T-cell (primary cell): Measurements from ENCODE around the gene AGPAT2. TPM values are rescaled to one million over a fixed set of nuclear protein-coding genes. Genes with fewer than 3 reads are reported as not detected.
"Not testable (repeated sequence)": the region's sequence is repeated elsewhere in the genome, so short reads cannot be mapped to it uniquely, and the experiment has no call there.

ENCODE experiments used
- ATAC-seq, 4 experiments: fragments of 200-7000 bp in 3 of 4; fragments of 150-1000 bp in 1 of 4; cut with Tn5 transposase; replicated peaks in 1 of 4; 1 replicate in 3 of 4; 2 replicates in 1 of 4; pipeline ENCODE4 v1.10.0; 2021; ENCODE audit warnings: moderate library complexity in 3 of 4, mild to moderate bottlenecking in 2 of 4, moderate number of reproducible peaks in 1 of 4
- CTCF ChIA-PET, 2 donors: fragments of 300-600 bp; sonication (Branson Sonifier 250); formaldehyde crosslinking; loops; one replicate each; lab custom pipeline; 2022; ENCODE audit warnings: antibody characterized with exemption in 2 of 2; lab: Charles Lee
- POLR2A ChIA-PET, 2 donors: fragments of 300-600 bp; sonication (Branson Sonifier 250); formaldehyde crosslinking; loops; one replicate each; lab custom pipeline; 2022; ENCODE audit warnings: antibody characterized with exemption in 2 of 2; lab: Charles Lee
- DNase-seq, 35 experiments: peaks; one replicate each; pipeline versions ENCODE4 v3.0.0 to v3.0.0-alpha.2; 2013 to 2023
- H3K27ac ChIP-seq: one replicate; pipeline ENCODE4 v1.5.1; 2013; ENCODE audit warnings: low read length
- H3K27me3 ChIP-seq, 2 experiments: replicated peaks in 1 of 2; 1 replicate in 1 of 2; 2 replicates in 1 of 2; pipeline versions ENCODE4 v1.6.1 to v1.7.0; 2013; ENCODE audit warnings: low read length in 1 of 2, mixed read lengths in 1 of 2; ENCODE audit not compliant: control insufficient read depth in 2 of 2, insufficient read depth in 2 of 2; ENCODE audit errors: extremely low read depth in 1 of 2
- H3K36me3 ChIP-seq, 2 donors: 1 replicate in 1 of 2; 2 replicates in 1 of 2; pipeline versions ENCODE4 v1.6.1 to v1.7.0; 2013; ENCODE audit warnings: low read length in 1 of 2; ENCODE audit not compliant: control insufficient read depth in 2 of 2, insufficient read depth in 1 of 2; ENCODE audit errors: extremely low read depth in 1 of 2
- H3K4me1 ChIP-seq, 2 experiments: 1 replicate in 1 of 2; 2 replicates in 1 of 2; pipeline versions ENCODE4 v1.6.1 to v1.7.0; 2013; ENCODE audit warnings: low read length in 2 of 2, mixed read lengths in 1 of 2; ENCODE audit not compliant: insufficient read depth in 2 of 2, control insufficient read depth in 1 of 2; ENCODE audit errors: extremely low read depth in 1 of 2
- H3K4me3 ChIP-seq, 2 donors: 1 replicate in 1 of 2; 2 replicates in 1 of 2; pipeline versions ENCODE4 v1.5.1 to v1.7.0; 2013; ENCODE audit warnings: mild to moderate bottlenecking in 2 of 2, low read length in 1 of 2, moderate library complexity in 1 of 2; ENCODE audit not compliant: control insufficient read depth in 1 of 2; ENCODE audit errors: extremely low read depth in 1 of 2
- H3K9me3 ChIP-seq: 2 replicates; pipeline ENCODE4 v1.7.0; 2013
- H3K27ac Mint-ChIP-seq, 2 donors: one replicate each; pipeline ENCODE4 v1.8.0; 2020 to 2021; ENCODE audit warnings: mild to moderate bottlenecking in 2 of 2, mixed read lengths in 2 of 2
- H3K27me3 Mint-ChIP-seq, 2 donors: one replicate each; pipeline ENCODE4 v1.8.0; 2021 to 2022; ENCODE audit warnings: mixed read lengths in 2 of 2
- H3K36me3 Mint-ChIP-seq: one replicate; pipeline ENCODE4 v1.8.0; 2021; ENCODE audit warnings: mixed read lengths
- H3K4me1 Mint-ChIP-seq, 3 donors: one replicate each; pipeline ENCODE4 v1.8.0; 2020 to 2022; ENCODE audit warnings: mixed read lengths in 3 of 3, mild to moderate bottlenecking in 1 of 3
- H3K4me3 Mint-ChIP-seq, 3 donors: one replicate each; pipeline ENCODE4 v1.8.0; 2020 to 2022; ENCODE audit warnings: mild to moderate bottlenecking in 3 of 3, mixed read lengths in 3 of 3, moderate library complexity in 3 of 3
- H3K9me3 Mint-ChIP-seq, 3 donors: one replicate each; pipeline ENCODE4 v1.8.0; 2020 to 2022; ENCODE audit warnings: mixed read lengths in 3 of 3
- WGBS: methylation state at CpG from one replicate; pipeline ENCODE4 v1.1.5; 2013; ENCODE audit warnings: missing lambda C conversion rate; ENCODE audit not compliant: insufficient coverage; 5-methylcytosine and 5-hydroxymethylcytosine counted together
- total RNA-seq, 35 experiments: library from RNA in 6 of 35; stranded (reverse) in 6 of 35; fragments of 120-200 nt in 1 of 35; gene quantifications; one replicate each; pipeline versions ENCODE4 v1.2.1 to v1.2.4 and lab custom pipeline; 2013 to 2026

The AGPAT2 gene
- total RNA-seq, 5 donors from 2014 or later (not counting 1 experiment from before 2014, with no cell fraction given), result 6.5 to 13.0 (median 12.1) TPM

- DNase-seq, result no peak
- H3K36me3 Mint-ChIP-seq, result no peaks in the 10 kb centered on the region
- CTCF ChIA-PET, result no interaction called here
- H3K4me1 Mint-ChIP-seq, result peaks cover 4 to 11% (median 9%) of the 10 kb centered on the region in 3 donors
- peak overlapping the region in 2 of 3 donors; percentile 3 to 37 for H3K4me3 Mint-ChIP-seq
- no peaks in the 10 kb centered on the region for H3K36me3 ChIP-seq
- peak overlapping the region in 1 of 2 donors; percentile 12 for H3K4me3 ChIP-seq
- H3K27ac Mint-ChIP-seq, result no peak overlapping the region
- no peaks in the 10 kb centered on the region for H3K9me3 Mint-ChIP-seq
- H3K27ac ChIP-seq, result no peak overlapping the region
- WGBS, result 10% methylated on average over 44 of the region's 56 CpGs
- H3K27me3 ChIP-seq, result peaks cover 0 to 75% of the 10 kb centered on the region in 2 experiments
- POLR2A ChIA-PET, result no interaction called here
- H3K9me3 ChIP-seq, result no peaks in the 10 kb centered on the region
- no peak for ATAC-seq
- peaks cover 0 to 13% of the 10 kb centered on the region in 2 experiments for H3K4me1 ChIP-seq
- H3K27me3 Mint-ChIP-seq, result peaks cover 13 to 53% of the 10 kb centered on the region in 2 donors
Observed at GRCh38 chr9:136712690-136713544, 25.7 kb upstream of the AGPAT2 start.

- no peaks in the 10 kb centered on the region for H3K9me3 Mint-ChIP-seq
- POLR2A ChIA-PET, result no interaction called here
- no peaks in the 10 kb centered on the region for H3K36me3 Mint-ChIP-seq
- peak within 1 kb of the TSS; percentile 52 to 77 (median 63) for H3K4me3 Mint-ChIP-seq
- Histone ChIP-seq H3K27me3 (peaks cover 0 to 72% of the 10 kb centered on the region in 2 experiments), H3K9me3 (no peaks in the 10 kb centered on the region), H3K4me1 (peaks cover 0 to 13% of the 10 kb centered on the region in 2 experiments), H3K36me3 (no peaks in the 10 kb centered on the region), H3K4me3 (peak within 1 kb of the TSS in 1 of 2 donors; percentile 74), H3K27ac (no peak within 1 kb of the TSS)
- ATAC-seq (peak; percentile 41 to 49 (median 42)), DNase-seq (peak in 3 of 35 experiments; percentile 15 to 29 (median 21))
- H3K27me3 Mint-ChIP-seq, result peaks cover 13 to 54% of the 10 kb centered on the region in 2 donors
- 2% methylated on average over 118 of the region's 119 CpGs for WGBS
- peaks cover 4 to 11% (median 9%) of the 10 kb centered on the region in 3 donors for H3K4me1 Mint-ChIP-seq
- CTCF ChIA-PET, result interaction anchor here in 1 of 2 donors (0.6 kb wide), 1 partner anchor 11 kb away, joined by 3 read pairs; no protein-coding TSS in a partner anchor
- no peak within 1 kb of the TSS for H3K27ac Mint-ChIP-seq
Observed at GRCh38 chr9:136711751-136712689, 24.8 kb upstream of the AGPAT2 start, which contains the start of gene DIPK1B. Gene DIPK1B (plus strand): TSS chr9:136712572. CDS start chr9:136712666, 94 bp downstream.

GRCh38 chr9:136711219-136711648 lies 24.0 kb upstream of the AGPAT2 start:
- Mint-ChIP-seq H3K4me3 (peak overlapping the region; percentile 52 to 77 (median 63)), H3K27me3 (peaks cover 13 to 50% of the 10 kb centered on the region in 2 donors), H3K4me1 (peaks cover 4 to 11% (median 9%) of the 10 kb centered on the region in 3 donors)
- peaks cover 0 to 71% of the 10 kb centered on the region in 2 experiments for H3K27me3 ChIP-seq
- H3K27ac ChIP-seq, H3K27ac Mint-ChIP-seq, H3K9me3 ChIP-seq, POLR2A ChIA-PET, DNase-seq, H3K4me3 ChIP-seq, ATAC-seq, H3K9me3 Mint-ChIP-seq, H3K36me3 Mint-ChIP-seq, H3K36me3 ChIP-seq: not testable (repeated sequence)
- peaks cover 0 to 13% of the 10 kb centered on the region in 2 experiments for H3K4me1 ChIP-seq
- CTCF ChIA-PET, result interaction anchor here in 1 of 2 donors (0.6 kb wide), 1 partner anchor 10 kb away, joined by 3 read pairs; no protein-coding TSS in a partner anchor
- no CpG with 5 or more reads among the region's 4 CpGs for WGBS

- no peak overlapping the region for H3K27ac Mint-ChIP-seq
- H3K27me3 Mint-ChIP-seq, result peaks cover 8 to 45% of the 10 kb centered on the region in 2 donors
- DNase-seq (no peak), ATAC-seq (no peak)
- Histone ChIP-seq H3K27ac (no peak overlapping the region), H3K4me1 (peaks cover 0 to 13% of the 10 kb centered on the region in 2 experiments), H3K36me3 (no peaks in the 10 kb centered on the region), H3K4me3 (no peak overlapping the region), H3K9me3 (no peaks in the 10 kb centered on the region), H3K27me3 (peaks cover 0 to 66% of the 10 kb centered on the region in 2 experiments)
- no peaks in the 10 kb centered on the region for H3K9me3 Mint-ChIP-seq
- 92% methylated on average over 7 of the region's 7 CpGs for WGBS
- ChIA-PET POLR2A (no interaction called here), CTCF (no interaction called here)
- H3K4me3 Mint-ChIP-seq, result peak overlapping the region in 1 of 3 donors; percentile 77
- H3K36me3 Mint-ChIP-seq, result no peaks in the 10 kb centered on the region
- H3K4me1 Mint-ChIP-seq, result peaks cover 4 to 11% (median 9%) of the 10 kb centered on the region in 3 donors
Observed at GRCh38 chr9:136710543-136710942, 23.3 kb upstream of the AGPAT2 start.

- Mint-ChIP-seq H3K27ac (no peak overlapping the region), H3K4me1 (peaks cover 4 to 11% (median 9%) of the 10 kb centered on the region in 3 donors), H3K27me3 (peaks cover 8 to 46% of the 10 kb centered on the region in 2 donors), H3K9me3 (no peaks in the 10 kb centered on the region), H3K36me3 (no peaks in the 10 kb centered on the region), H3K4me3 (no peak overlapping the region)
- Histone ChIP-seq H3K9me3 (no peaks in the 10 kb centered on the region), H3K36me3 (no peaks in the 10 kb centered on the region), H3K4me1 (peaks cover 0 to 13% of the 10 kb centered on the region in 2 experiments), H3K27me3 (peaks cover 0 to 60% of the 10 kb centered on the region in 2 experiments), H3K4me3 (no peak overlapping the region), H3K27ac (no peak overlapping the region)
- 87% methylated on average over 24 of the region's 24 CpGs for WGBS
- DNase-seq (no peak), ATAC-seq (no peak)
- ChIA-PET POLR2A (no interaction called here), CTCF (no interaction called here)
Observed at GRCh38 chr9:136709454-136710109, 22.3 kb upstream of the AGPAT2 start.
